Hepatocyte (in vitro differentiated cells): ENCODE results near the gene AOAH. TPM values are rescaled to one million over a fixed set of nuclear protein-coding genes. Genes with fewer than 3 reads are reported as not detected.

Experiments
- DNase-seq: peaks from one replicate; pipeline ENCODE4 v3.0.0-alpha.2; 2016; ENCODE audit warnings: low spot score
- H2AFZ ChIP-seq: fragments of 200-600 bp; sonication (generic); 2 replicates; pipeline ENCODE4 v1.6.0; 2016; ENCODE audit warnings: antibody characterized with exemption, mild to moderate bottlenecking
- H3K27ac ChIP-seq: fragments of 200-600 bp; sonication (generic); 2 replicates; pipeline ENCODE4 v1.5.1; 2016; ENCODE audit warnings: mild to moderate bottlenecking
- H3K27me3 ChIP-seq: fragments of 200-600 bp; sonication (generic); 2 replicates; pipeline ENCODE4 v1.6.1; 2016
- H3K36me3 ChIP-seq: fragments of 200-600 bp; sonication (generic); replicated peaks from 2 replicates; pipeline ENCODE4 v1.5.1; 2016; ENCODE audit warnings: low read depth; ENCODE audit not compliant: insufficient read depth
- H3K4me1 ChIP-seq: fragments of 200-600 bp; sonication (generic); 2 replicates; pipeline ENCODE4 v1.5.1; 2016; ENCODE audit warnings: mild to moderate bottlenecking, moderate library complexity; ENCODE audit not compliant: insufficient read depth
- H3K4me2 ChIP-seq: fragments of 200-600 bp; sonication (generic); 2 replicates; pipeline ENCODE4 v1.6.0; 2016
- H3K4me3 ChIP-seq: fragments of 200-600 bp; sonication (generic); 2 replicates; pipeline ENCODE4 v1.5.1; 2016; ENCODE audit warnings: mild to moderate bottlenecking
- H3K79me2 ChIP-seq: fragments of 200-600 bp; sonication (generic); 2 replicates; pipeline ENCODE4 v1.6.0; 2017; ENCODE audit warnings: mild to moderate bottlenecking
- H3K9me2 ChIP-seq: fragments of 200-600 bp; sonication (generic); replicated peaks from 2 replicates; pipeline ENCODE4 v1.6.0; 2017; ENCODE audit warnings: mild to moderate bottlenecking; ENCODE audit not compliant: insufficient read depth
- H3K9me3 ChIP-seq: fragments of 200-600 bp; sonication (generic); 2 replicates; pipeline ENCODE4 v1.5.1; 2016; ENCODE audit warnings: low read depth, mild to moderate bottlenecking
- H4K20me1 ChIP-seq: fragments of 200-600 bp; sonication (generic); 2 replicates; pipeline ENCODE4 v1.6.0; 2016; ENCODE audit warnings: mild to moderate bottlenecking; ENCODE audit not compliant: insufficient read depth, poor library complexity, severe bottlenecking
- EZH2 ChIP-seq: fragments of 200-600 bp; sonication (generic); IDR thresholded peaks from 2 replicates; pipeline ENCODE4 v1.6.1; 2016; ENCODE audit warnings: antibody characterized with exemption, mild to moderate bottlenecking, borderline replicate concordance
- EZH2phosphoT487 ChIP-seq: fragments of 200-600 bp; sonication (generic); IDR thresholded peaks from one replicate; pipeline ENCODE4 v1.6.1; 2018; ENCODE audit warnings: antibody characterized with exemption, mild to moderate bottlenecking, low read depth, moderate library complexity; ENCODE audit not compliant: unreplicated experiment, severe bottlenecking
- WGBS: methylation state at CpG from one replicate; pipeline ENCODE4 v1.1.6; 2016; ENCODE audit warnings: low lambda C conversion rate; ENCODE audit errors: missing lambda C conversion rate; 5-methylcytosine and 5-hydroxymethylcytosine counted together
- polyA plus RNA-seq: library from polyadenylated mRNA; unstranded; fragments of >200 nt; fragmentation: Nextera tagmentation; extraction: Ambion mirVana; gene quantifications from 2 replicates; pipeline ENCODE4 v1.2.1, GENCODE V29; 2016
- total RNA-seq: library from RNA; depleted of rRNA; stranded (reverse); fragments of >200 nt; gene quantifications from 2 replicates; pipeline ENCODE4 v1.2.3, GENCODE V29; 2014
- TF ChIP-seq, protein P1 (sequence below): fragments of 200-600 bp; sonication (generic); IDR thresholded peaks from 2 replicates; pipeline ENCODE4 v1.5.1; 2016; ENCODE audit warnings: antibody characterized with exemption, mild to moderate bottlenecking; ENCODE audit not compliant: poor library complexity

The AOAH gene
- total and polyA plus RNA-seq, 2 experiments from 2014 or later: 2.4 to 3.9 TPM

DNA sequence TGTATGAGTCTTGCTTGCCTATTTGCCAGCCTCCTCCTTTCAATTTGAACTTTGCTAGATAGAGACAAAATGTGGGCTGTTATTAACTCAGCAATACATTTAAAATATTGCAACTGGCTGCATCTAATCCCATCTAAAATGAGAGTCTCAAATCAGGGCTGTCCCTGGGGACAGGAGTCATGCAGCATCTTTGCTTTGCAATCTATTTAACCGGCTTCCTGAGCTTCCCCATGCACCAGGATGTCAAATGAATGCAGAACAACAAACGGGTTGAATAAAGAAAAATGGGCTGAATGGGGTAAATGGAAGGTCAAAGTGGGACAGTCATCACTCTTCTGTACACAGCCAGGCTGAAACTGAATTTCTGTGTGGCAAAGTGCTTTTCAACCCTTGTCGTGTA lies 89.2 kb downstream of the AOAH start:
- 66% methylated on average over 3 of the region's 3 CpGs for WGBS
- H4K20me1 ChIP-seq: no peaks in the 10 kb centered on the region

DNA sequence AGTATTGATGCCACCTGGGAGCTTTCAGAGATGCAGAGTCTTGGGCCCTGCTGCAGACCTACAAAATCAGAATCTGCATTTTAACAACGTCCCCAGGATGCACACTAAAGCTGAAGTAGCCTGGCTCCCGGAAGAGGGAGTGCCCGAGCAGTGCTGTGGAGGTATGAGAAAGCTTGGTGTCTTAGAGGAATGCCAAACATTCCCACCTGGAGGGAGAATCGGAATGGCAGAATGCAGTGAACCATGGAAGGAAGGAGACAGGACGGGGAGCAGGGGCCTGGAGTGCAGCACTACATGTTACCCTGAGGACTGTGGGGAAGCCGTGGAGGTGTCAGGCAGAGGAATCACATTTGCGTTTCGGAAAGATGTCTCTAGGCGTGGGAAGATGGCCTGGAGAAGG lies 90.9 kb downstream of the AOAH start:
- no peak for DNase-seq
- Histone ChIP-seq H3K36me3 (no peaks in the 10 kb centered on the region), H3K27ac (no peak overlapping the region), H3K27me3 (no peaks in the 10 kb centered on the region), H3K79me2 (no peaks in the 10 kb centered on the region), H3K9me2 (no peaks in the 10 kb centered on the region), H4K20me1 (no peaks in the 10 kb centered on the region), H3K4me1 (no peaks in the 10 kb centered on the region), H3K4me3 (no peak overlapping the region), H3K9me3 (no peaks in the 10 kb centered on the region), H3K4me2 (no peak overlapping the region), H2AFZ (no peak overlapping the region)
- WGBS: 79% methylated on average over 9 of the region's 9 CpGs
- TF ChIP-seq EZH2phosphoT487 (no peak), EZH2 (no peak)
- TF ChIP-seq, protein P1, sequence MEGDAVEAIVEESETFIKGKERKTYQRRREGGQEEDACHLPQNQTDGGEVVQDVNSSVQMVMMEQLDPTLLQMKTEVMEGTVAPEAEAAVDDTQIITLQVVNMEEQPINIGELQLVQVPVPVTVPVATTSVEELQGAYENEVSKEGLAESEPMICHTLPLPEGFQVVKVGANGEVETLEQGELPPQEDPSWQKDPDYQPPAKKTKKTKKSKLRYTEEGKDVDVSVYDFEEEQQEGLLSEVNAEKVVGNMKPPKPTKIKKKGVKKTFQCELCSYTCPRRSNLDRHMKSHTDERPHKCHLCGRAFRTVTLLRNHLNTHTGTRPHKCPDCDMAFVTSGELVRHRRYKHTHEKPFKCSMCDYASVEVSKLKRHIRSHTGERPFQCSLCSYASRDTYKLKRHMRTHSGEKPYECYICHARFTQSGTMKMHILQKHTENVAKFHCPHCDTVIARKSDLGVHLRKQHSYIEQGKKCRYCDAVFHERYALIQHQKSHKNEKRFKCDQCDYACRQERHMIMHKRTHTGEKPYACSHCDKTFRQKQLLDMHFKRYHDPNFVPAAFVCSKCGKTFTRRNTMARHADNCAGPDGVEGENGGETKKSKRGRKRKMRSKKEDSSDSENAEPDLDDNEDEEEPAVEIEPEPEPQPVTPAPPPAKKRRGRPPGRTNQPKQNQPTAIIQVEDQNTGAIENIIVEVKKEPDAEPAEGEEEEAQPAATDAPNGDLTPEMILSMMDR: no peak

More for the DNA sequence above, 89.2 kb downstream of the AOAH start:
- no peaks in the 10 kb centered on the region for H3K4me1 ChIP-seq
- H3K27ac ChIP-seq: no peak overlapping the region
- no peaks in the 10 kb centered on the region for H3K9me3 ChIP-seq
- no peaks in the 10 kb centered on the region for H3K36me3 ChIP-seq
- H2AFZ ChIP-seq: no peak overlapping the region
- no peaks in the 10 kb centered on the region for H3K79me2 ChIP-seq
- TF ChIP-seq EZH2phosphoT487: no peak
- TF ChIP-seq, protein P1: no peak
- TF ChIP-seq EZH2: no peak
- H3K9me2 ChIP-seq: no peaks in the 10 kb centered on the region
- H3K4me3 ChIP-seq: no peak overlapping the region
- DNase-seq: no peak
- H3K4me2 ChIP-seq: no peak overlapping the region
- no peaks in the 10 kb centered on the region for H3K27me3 ChIP-seq

DNA sequence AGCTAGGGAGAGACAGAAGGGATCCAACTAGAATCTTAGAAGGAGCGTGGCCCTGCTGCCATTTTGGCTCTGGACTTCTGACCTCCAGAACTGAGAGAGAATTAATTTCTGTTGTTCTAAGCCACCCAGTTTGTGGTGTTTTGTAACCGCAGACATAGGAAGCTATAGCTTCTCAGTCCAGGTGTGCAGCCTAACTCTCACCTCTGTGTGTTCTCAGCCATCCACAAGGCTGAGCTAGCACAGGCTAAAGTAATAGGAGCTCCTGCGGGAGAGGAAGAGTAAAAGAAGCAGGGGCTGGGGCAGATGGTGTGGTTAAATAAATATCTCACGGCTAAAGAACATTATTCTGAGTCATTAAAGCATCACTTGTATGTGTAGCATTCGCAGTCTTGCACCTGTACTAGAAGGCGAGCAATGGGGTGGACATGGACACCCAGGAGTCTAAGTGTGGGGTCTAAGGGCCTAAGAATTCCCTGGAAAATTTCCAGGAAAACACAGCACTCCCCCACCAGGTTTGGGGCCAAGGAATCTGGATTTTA lies 94.1 kb downstream of the AOAH start:
- WGBS: 78% methylated on average over 6 of the region's 6 CpGs
- TF ChIP-seq EZH2phosphoT487 (no peak), EZH2 (no peak)
- TF ChIP-seq, protein P1: no peak
- no peak overlapping the region for H3K4me3 ChIP-seq

More for the DNA sequence above, 94.1 kb downstream of the AOAH start:
- no peak overlapping the region for H3K4me2 ChIP-seq
- no peaks in the 10 kb centered on the region for H4K20me1 ChIP-seq
- H3K27me3 ChIP-seq: no peaks in the 10 kb centered on the region
- H3K36me3 ChIP-seq: no peaks in the 10 kb centered on the region
- no peak for DNase-seq
- no peaks in the 10 kb centered on the region for H3K4me1 ChIP-seq
- no peaks in the 10 kb centered on the region for H3K9me2 ChIP-seq
- no peak overlapping the region for H2AFZ ChIP-seq
- no peak overlapping the region for H3K27ac ChIP-seq
- H3K79me2 ChIP-seq: no peaks in the 10 kb centered on the region
- H3K9me3 ChIP-seq: no peaks in the 10 kb centered on the region
